IPS-18a (cell line): ENCODE data around the gene UCK2.

Source experiments
- H3K27ac ChIP-seq: one replicate; pipeline ENCODE4 v1.5.1; 2013; ENCODE audit warnings: low read length
- H3K27me3 ChIP-seq: one replicate; pipeline ENCODE4 v1.6.1; 2013; ENCODE audit warnings: mild to moderate bottlenecking, low read length; ENCODE audit not compliant: control insufficient read depth, insufficient read depth
- H3K36me3 ChIP-seq: one replicate; pipeline ENCODE4 v1.6.1; 2013; ENCODE audit warnings: low read depth, low read length; ENCODE audit not compliant: control insufficient read depth
- H3K4me1 ChIP-seq: one replicate; pipeline ENCODE4 v1.6.1; 2013; ENCODE audit warnings: low read depth, low read length; ENCODE audit not compliant: control insufficient read depth
- H3K4me3 ChIP-seq: one replicate; pipeline ENCODE4 v1.5.1; 2013; ENCODE audit warnings: low read length
- H3K9ac ChIP-seq: one replicate; pipeline ENCODE4 v1.6.1; 2013; ENCODE audit warnings: mild to moderate bottlenecking, low read length, moderate library complexity
- H3K9me3 ChIP-seq: one replicate; pipeline ENCODE4 v1.6.1; 2013; ENCODE audit warnings: low read depth, low read length; ENCODE audit not compliant: control insufficient read depth

UCK2 gene

GRCh38 chr1:165897326-165898303, 70.2 kb downstream of the UCK2 start:
- peaks cover 79% of the 10 kb centered on the region for H3K36me3 ChIP-seq
- no peak overlapping the region for H3K27ac ChIP-seq

DNA sequence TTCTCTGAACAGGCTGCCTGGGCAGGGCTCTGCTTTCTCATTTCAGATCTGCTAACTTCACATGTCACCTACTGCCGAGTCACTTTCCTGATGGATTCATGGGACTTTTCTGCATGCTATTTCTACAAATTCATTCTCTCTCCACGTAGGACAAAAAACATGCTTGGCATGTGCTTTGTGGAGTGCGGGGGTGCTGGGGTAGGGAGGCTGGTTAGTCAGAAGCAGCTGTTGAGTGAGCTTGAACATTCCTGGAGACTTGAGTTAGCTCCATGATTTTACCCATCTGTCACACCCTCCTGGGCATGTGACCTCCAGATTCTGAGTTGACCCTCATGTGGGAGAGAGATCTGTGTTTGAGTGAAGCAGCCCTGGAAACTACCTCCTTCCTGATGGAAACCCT, 71.4 kb downstream of the UCK2 start:
- no peaks in the 10 kb centered on the region for H3K4me1 ChIP-seq
- H3K9ac ChIP-seq, result no peak overlapping the region
- H3K4me3 ChIP-seq, result no peak overlapping the region
- no peaks in the 10 kb centered on the region for H3K9me3 ChIP-seq
- H3K27ac ChIP-seq, result no peak overlapping the region
- no peaks in the 10 kb centered on the region for H3K27me3 ChIP-seq
- H3K36me3 ChIP-seq, result peaks cover 83% of the 10 kb centered on the region

More at GRCh38 chr1:165897326-165898303, 70.2 kb downstream of the UCK2 start:
- H3K9ac ChIP-seq, result no peak overlapping the region
- no peaks in the 10 kb centered on the region for H3K4me1 ChIP-seq
- H3K9me3 ChIP-seq, result no peaks in the 10 kb centered on the region
- no peaks in the 10 kb centered on the region for H3K27me3 ChIP-seq
- H3K4me3 ChIP-seq, result no peak overlapping the region

GRCh38 chr1:165899461-165899941, 72.1 kb downstream of the UCK2 start:
- Histone ChIP-seq H3K27ac (no peak overlapping the region), H3K9ac (no peak overlapping the region)

GRCh38 chr1:165900576-165901380, 73.4 kb downstream of the UCK2 start:
- H3K27ac ChIP-seq, result no peak overlapping the region
- H3K36me3 ChIP-seq, result peaks cover 82% of the 10 kb centered on the region
- no peaks in the 10 kb centered on the region for H3K9me3 ChIP-seq
- H3K4me3 ChIP-seq, result no peak overlapping the region
- H3K9ac ChIP-seq, result no peak overlapping the region
- no peaks in the 10 kb centered on the region for H3K27me3 ChIP-seq
- H3K4me1 ChIP-seq, result no peaks in the 10 kb centered on the region

More at GRCh38 chr1:165899461-165899941, 72.1 kb downstream of the UCK2 start:
- no peaks in the 10 kb centered on the region for H3K4me1 ChIP-seq
- H3K27me3 ChIP-seq, result no peaks in the 10 kb centered on the region
- peaks cover 82% of the 10 kb centered on the region for H3K36me3 ChIP-seq
- no peak overlapping the region for H3K4me3 ChIP-seq
- H3K9me3 ChIP-seq, result no peaks in the 10 kb centered on the region

GRCh38 chr1:165902565-165902964, 75.2 kb downstream of the UCK2 start:
- H3K36me3 ChIP-seq, result peaks cover 83% of the 10 kb centered on the region
- H3K27me3 ChIP-seq, result no peaks in the 10 kb centered on the region
- H3K9me3 ChIP-seq, result no peaks in the 10 kb centered on the region
- no peak overlapping the region for H3K9ac ChIP-seq
- no peak overlapping the region for H3K27ac ChIP-seq
- no peaks in the 10 kb centered on the region for H3K4me1 ChIP-seq
- H3K4me3 ChIP-seq, result no peak overlapping the region

- no peak overlapping the region for H3K4me3 ChIP-seq
- H3K4me1 ChIP-seq, result no peaks in the 10 kb centered on the region
- H3K27me3 ChIP-seq, result no peaks in the 10 kb centered on the region
- no peak overlapping the region for H3K9ac ChIP-seq
- H3K9me3 ChIP-seq, result no peaks in the 10 kb centered on the region
- no peak overlapping the region for H3K27ac ChIP-seq
- H3K36me3 ChIP-seq, result peaks cover 86% of the 10 kb centered on the region
Observed at GRCh38 chr1:165903672-165904071, 76.3 kb downstream of the UCK2 start.

DNA sequence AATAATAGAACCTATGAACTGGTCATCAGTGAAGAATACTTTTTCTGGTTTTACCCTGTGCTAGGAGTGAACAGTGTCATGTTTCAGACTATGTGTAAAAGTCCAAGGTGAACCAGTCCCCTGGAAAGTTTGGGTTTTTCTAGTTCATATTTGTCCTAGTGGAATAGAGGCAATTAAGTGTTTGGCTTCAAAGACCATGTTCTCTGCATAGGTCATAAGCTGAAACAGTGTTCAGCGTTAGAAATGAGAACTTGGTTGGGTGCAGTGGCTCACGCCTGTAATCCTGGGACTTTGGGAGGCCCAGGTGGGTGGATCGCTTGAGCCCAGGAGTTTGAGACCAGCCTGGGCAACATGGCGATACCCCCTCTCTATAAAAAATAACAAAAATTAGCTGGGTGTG, 77.5 kb downstream of the UCK2 start:
- H3K4me3 ChIP-seq, result no peak overlapping the region
- no peaks in the 10 kb centered on the region for H3K9me3 ChIP-seq
- no peaks in the 10 kb centered on the region for H3K27me3 ChIP-seq
- H3K4me1 ChIP-seq, result no peaks in the 10 kb centered on the region
- no peak overlapping the region for H3K27ac ChIP-seq
- H3K36me3 ChIP-seq, result peaks cover 86% of the 10 kb centered on the region
- no peak overlapping the region for H3K9ac ChIP-seq

- no peaks in the 10 kb centered on the region for H3K27me3 ChIP-seq
- H3K4me3 ChIP-seq, result no peak overlapping the region
- no peaks in the 10 kb centered on the region for H3K4me1 ChIP-seq
- H3K27ac ChIP-seq, result no peak overlapping the region
- no peak overlapping the region for H3K9ac ChIP-seq
- peaks cover 78% of the 10 kb centered on the region for H3K36me3 ChIP-seq
- H3K9me3 ChIP-seq, result no peaks in the 10 kb centered on the region
Observed at GRCh38 chr1:165905853-165906252, 78.4 kb downstream of the UCK2 start.

DNA sequence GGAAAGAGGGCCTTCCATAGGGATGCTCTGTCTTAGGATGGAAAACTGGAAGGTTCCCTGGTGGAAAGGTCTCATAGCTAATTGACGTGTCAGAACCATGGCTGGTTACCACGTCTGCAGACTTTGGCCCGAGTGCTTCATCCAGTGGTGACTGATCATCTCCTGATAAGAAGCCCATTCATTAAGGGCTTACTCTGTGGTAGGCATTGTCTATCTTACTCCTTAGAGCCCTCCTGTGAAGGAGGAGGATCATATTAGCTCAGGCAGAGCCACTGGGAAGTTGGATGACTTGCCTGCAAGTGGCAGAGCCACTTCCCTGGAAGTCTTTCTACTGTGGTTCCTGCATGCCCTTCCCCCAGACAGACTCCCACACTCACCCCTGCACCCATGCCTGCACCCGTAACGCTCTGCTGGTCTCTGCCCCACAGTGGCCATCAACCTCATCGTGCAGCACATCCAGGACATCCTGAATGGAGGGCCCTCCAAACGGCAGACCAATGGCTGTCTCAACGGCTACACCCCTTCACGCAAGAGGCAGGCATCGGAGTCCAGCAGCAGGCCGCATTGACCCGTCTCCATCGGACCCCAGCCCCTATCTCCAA, 79.9 kb downstream of the UCK2 start:
- Histone ChIP-seq H3K27me3 (no peaks in the 10 kb centered on the region), H3K4me3 (no peak overlapping the region), H3K9ac (no peak overlapping the region), H3K9me3 (no peaks in the 10 kb centered on the region), H3K36me3 (peaks cover 71% of the 10 kb centered on the region), H3K27ac (no peak overlapping the region), H3K4me1 (no peaks in the 10 kb centered on the region)

- H3K27ac ChIP-seq, result no peak overlapping the region
- peaks cover 38% of the 10 kb centered on the region for H3K36me3 ChIP-seq
- H3K27me3 ChIP-seq, result no peaks in the 10 kb centered on the region
- H3K4me3 ChIP-seq, result no peak overlapping the region
- H3K4me1 ChIP-seq, result no peaks in the 10 kb centered on the region
- H3K9ac ChIP-seq, result no peak overlapping the region
- no peaks in the 10 kb centered on the region for H3K9me3 ChIP-seq
Observed at GRCh38 chr1:165910764-165911421, 83.5 kb downstream of the UCK2 start.
